UCSD-AML1 (cell line): ENCODE results near the gene FARP2.
"Not testable (repeated sequence)": the region's sequence is repeated elsewhere in the genome, so short reads cannot be mapped to it uniquely, and the experiment has no call there.

Source experiments
- DNase-seq: peaks from one replicate; lab custom pipeline; 2025; ENCODE audit not compliant: unreplicated experiment; lab: John Stamatoyannopoulos, UW

The FARP2 gene

DNA sequence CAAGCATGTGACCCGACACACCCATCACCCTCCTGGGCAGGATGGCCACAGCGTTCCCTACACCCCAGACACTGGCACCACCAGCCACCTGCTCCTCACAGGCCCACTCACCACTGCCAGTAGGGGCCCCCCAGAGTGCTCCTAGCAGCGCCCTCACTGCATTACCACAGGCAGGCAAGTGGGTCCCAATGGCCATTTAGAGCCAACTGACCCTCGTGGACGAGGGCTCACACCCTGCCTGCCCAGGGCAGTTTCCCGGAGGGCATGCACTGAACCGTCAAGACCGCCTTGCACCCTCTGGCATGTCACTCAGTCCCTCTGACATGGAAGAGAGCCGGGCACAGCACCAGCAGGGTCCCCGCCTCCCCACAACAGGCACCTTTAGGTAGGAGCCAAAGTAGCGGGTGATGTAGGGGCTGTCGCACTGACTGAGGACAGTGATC, 145.0 kb downstream of the FARP2 start:
- no peak for DNase-seq

GRCh38 chr2:241501551-241501950, 145.5 kb downstream of the FARP2 start:
- DNase-seq, result no peak

DNA sequence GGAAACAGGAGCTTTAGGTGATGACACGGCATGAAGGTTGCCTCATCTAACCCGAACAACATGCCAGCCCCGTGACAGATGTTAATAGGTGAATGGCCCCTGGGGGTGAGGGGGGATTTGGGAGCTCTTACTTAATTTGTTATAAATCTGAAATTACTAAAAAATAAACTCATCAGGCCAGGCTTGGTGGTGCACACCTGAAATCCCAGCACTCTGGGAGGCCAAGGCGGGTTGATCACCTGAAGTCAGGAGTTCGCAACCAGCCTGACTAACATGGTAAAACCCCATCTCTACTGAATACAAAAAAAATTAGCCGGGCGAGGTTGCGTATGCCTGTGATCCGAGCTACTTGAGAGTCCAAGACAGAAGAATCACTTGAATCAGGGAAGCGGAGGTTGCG, 146.2 kb downstream of the FARP2 start:
- DNase-seq, result no peak

GRCh38 chr2:241503776-241504392, 147.8 kb downstream of the FARP2 start:
- DNase-seq, result no peak

GRCh38 chr2:241505086-241505780, 149.1 kb downstream of the FARP2 start:
- DNase-seq, result no peak

DNA sequence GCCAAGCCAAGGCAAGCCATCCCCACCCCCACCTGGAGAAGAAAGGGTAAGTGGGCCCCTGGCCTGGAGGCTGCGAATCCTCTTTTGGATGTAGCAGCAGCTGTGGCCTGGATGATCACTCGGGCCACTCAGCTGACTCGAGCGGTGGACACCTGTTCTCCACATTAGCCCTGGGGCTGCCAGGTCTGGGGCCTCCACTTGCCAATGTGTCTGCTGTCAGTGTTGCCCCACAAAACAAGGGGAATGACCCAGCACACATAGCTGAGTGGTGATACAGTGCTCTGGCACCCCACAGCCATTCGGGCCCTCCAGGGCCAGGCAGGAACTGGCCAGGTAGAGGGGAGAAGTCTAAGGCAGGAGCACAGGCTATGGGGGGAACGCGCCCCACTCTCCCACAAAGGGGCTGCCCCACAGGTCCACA, 149.7 kb downstream of the FARP2 start:
- DNase-seq, result no peak

DNA sequence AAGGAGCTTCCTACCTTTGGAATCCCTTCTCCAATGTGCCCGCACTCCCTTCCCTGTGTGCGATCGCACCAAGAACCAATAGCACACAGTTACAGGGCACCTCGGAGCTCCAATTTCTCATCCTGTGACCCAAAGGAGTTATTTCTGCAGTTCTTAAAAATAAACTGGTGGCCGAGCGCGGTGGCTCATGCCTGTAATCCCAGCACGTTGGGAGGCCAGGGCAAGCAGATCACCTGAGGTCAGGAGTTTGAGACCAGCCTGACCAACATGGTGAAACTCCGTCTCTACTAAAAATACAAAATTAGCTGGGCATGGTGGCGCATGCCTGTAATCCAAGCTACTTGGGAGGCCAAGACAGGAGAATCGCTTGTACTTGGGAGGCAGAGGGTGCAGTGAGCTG, 150.2 kb downstream of the FARP2 start:
- not testable (repeated sequence) for DNase-seq

DNA sequence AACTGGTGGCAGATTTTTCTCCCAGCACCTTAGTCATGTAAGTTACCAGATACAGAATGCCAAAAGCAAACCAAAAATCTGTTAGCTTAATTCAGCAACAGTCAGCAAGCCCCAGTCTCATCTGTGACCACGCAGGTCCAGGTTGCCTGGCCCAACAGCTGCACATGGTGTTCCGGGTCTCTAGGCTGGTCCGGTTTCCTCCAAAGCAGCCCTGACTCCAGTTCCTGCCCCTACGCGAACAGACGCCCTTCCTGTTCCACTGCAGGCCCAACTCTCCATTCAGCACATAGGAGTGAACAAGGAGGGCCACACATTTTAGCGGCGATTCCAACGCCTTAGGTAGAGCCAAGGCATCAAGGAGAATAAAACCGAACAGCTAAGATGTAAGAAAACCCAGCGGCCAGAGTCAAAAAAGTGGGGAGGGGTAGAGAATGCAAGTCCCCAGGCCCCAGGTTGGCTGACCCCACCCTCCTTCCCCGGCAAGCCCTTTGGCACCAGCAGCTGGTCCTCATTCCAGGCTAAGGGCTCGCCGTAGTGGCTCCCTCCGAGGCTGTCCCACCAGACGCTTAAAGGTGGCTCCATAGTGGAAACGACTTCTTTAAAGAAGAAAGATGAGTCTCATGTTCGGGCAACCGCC, 150.8 kb downstream of the FARP2 start:
- peak; percentile 45 for DNase-seq

GRCh38 chr2:241507430-241508239, 151.6 kb downstream of the FARP2 start:
- peak; percentile 79 for DNase-seq

DNA sequence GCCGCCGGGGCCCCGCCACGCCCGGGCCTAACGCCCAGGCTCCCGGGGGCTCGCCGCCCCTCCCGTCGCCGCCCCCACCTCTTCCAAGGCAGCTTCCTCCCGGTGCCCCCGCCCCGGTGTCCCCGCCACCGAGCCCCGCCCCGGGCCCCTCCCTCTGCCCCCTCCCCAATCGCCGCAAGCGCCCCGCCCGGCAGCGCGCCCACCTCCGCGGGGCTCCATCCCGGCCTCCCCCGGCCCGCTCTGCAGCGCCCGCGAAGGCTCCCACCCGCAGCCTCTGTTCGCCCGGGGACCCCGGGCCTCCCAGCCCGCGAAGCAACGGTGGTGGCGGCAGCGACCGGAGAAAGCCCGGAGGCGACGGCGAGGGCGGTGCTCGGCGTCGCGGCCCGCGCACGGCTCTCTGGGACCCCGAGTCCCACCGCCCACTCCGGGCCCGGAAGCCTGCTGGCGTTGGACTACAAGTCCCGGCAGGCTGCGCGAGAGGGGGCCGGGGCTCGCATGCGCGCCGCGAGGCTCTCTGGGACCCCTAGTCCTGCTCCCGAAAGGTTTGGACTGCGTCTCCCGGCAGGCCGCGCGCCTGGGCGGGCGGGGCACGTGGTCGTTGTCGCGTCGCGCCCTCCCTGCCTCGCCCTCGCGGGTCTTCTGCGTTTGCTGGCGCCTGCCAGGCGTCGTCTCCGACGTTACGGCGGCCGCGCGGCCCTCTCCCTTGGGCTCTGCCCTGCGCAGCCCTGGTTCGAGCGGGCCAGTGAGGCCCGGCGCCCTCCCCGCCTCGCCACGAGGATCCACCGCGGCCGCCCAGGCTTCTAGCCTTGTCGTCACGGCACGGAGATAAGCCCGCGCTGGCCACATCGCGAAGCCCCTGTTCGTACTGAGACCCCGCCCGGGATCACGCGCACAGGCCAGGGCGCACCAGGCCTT, 152.4 kb downstream of the FARP2 start, which contains the start of gene STK25:
STK25 (minus strand) TSS at position 345 of the 915 bp plus-strand sequence. CDS start 549 bp downstream, outside the sequence.
- peak; percentile 99 for DNase-seq

DNA sequence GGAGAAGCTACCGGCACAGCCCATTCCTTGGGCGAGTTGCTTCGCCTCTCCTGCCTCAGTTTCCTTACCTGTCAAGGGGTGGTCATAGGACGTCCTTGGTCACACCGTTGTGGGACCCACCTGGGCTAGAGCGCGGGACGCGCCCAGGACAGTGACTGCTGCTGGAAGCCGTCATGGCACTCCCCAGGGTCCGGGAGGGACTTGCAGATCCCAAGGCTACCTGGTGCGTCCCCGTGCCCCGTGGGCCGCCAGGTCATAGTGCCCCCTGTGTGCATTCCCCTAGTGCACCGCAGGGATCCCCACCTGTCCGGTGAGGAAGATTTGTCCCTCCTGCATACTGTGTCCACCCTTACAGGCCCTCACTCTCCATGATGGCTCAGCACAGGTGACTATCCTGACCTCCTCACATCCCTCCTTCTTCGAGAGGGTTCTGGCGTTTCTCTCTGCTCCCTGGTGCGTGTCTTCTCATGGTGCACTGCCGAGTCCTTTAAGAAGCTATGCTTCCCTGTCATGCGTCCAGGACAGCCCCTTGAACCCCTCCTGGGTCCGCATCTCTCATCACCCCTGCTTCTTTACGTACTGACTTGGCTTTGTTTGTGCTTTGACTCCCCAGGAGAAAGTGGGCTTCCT, 153.2 kb downstream of the FARP2 start:
- no peak for DNase-seq

DNA sequence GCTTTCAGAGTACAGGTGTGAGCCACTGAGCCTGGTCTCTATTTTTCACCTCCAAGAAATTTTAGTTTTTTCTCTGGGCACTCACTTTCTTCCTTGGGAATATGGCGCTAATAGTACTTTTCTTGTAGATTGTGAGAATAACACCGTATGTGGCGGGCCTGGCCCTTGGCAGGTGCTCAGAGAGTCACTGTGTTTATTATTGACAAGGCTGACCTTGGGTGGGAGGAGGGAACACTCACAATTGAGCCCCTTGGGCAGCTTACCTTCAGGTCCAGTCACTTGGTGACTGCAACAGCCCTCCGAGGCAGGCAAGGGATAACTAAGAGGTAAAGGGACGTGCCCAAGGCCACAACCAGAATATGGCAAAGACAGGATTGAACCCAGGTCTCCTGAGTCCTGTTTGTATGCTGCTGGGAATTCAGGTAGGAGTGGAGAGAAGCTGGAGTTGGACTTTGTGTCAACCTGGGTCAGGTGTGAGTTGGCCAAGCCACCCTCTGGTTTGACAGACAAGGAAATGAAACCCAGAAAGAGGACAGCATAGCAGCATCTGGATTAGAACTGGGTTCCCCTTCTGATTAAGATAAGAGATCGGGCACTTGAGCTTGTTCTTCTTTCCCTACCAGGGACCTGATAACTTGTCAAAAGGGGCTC, 155.1 kb downstream of the FARP2 start:
- no peak for DNase-seq

DNA sequence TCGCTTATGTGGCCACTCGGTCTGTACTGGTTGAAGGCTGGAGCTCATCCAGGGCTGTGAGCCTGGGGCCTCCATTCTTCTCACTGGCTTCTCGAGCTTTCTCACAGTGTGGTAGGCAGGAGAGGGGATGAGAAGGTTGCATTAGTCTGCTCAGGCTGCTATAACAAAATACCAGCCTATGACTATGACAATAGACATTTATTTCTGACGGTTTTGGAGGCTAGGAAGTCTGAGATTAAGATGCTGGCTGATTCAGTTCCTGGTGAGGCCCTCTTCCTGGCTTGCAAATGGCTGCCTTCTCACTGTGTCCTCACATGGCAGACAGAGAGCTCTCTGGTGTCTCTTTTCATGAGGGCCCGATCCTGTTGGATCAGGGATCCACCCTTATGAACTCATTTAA, 158.5 kb downstream of the FARP2 start:
- DNase-seq, result no peak

DNA sequence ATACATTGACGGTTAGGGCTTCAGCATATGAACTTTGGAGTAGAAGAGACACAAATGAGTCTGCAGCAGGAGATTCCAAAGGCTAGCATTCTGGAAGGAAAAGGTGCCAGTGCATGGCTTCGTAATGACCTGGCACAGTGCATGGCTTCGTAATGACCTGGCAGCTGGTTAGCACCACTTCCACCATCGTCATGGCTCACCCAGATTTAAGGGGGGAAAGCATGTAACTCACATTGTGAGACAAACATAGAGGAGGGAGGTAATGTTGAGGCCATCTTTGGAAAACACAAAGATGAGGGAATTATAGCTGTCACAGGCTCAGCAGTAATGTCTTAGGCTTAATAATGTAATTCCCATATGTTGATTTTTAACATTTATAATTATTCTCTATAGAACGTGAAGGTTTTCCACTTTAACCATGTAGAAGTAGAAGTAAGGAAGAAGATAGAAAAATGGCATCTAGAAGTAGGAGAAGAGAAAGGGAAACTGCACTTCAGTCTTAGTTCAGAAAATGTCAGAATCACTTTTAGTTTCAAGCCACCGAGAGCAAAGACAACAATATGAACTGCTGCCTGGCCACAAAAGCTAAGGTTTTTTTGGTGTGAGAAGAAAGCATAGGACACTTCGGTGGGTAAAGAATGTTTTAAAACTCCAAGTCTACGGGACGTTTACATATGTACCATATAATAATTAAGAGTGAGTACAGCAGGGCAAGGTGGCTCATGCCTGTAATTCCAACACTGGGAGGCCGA, 159.1 kb downstream of the FARP2 start:
- DNase-seq, result no peak

DNA sequence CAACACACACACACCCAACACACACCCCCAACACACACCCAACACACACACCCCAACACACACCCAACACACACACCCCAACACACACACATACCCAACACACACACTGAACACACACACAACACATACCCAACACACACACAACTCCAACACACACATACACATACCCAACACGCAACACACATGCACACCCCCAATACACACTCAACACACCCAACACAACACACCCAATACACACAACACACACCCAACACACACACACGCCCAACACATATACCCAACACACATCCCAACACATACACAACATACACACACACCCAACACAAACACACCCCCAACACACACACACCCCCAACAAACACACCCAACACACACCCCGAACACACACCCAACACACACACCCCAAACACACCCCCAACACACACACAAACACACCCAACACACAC, 160.5 kb downstream of the FARP2 start:
- no peak for DNase-seq

DNA sequence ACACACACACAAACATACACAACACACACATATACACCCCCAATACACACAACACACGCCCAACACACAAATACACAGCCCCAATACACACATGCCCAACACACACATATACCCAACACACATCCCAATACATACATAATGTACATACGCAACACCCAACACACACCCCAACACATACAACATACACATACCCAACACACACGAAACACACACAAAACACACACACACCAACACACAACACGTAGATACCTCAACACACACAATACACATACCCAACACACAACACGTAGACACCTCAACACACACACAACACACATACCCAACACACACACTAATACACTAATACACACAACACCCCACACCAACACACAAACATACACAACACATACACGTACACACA, 161.2 kb downstream of the FARP2 start:
- DNase-seq, result no peak

GRCh38 chr2:241519669-241520068, 163.6 kb downstream of the FARP2 start:
- no peak for DNase-seq

GRCh38 chr2:241522477-241522876, 166.4 kb downstream of the FARP2 start:
- no peak for DNase-seq
